GM23338 (cell line): ENCODE data around the gene CCDC90B. TPM values are rescaled to one million over a fixed set of nuclear protein-coding genes. Genes with fewer than 3 reads are reported as not detected.

Experiments
- ATAC-seq: fragments of 200-7000 bp; cut with Tn5 transposase; 3 replicates; pipeline ENCODE4 v1.9.1; 2020
- DNase-seq: peaks from one replicate; pipeline ENCODE4 v3.0.0-alpha.2; 2015; ENCODE audit warnings: low spot score
- H2AFZ ChIP-seq: fragments of 200-600 bp; sonication (generic); 2 replicates; pipeline ENCODE4 v1.8.0; 2016; ENCODE audit warnings: antibody characterized with exemption, mild to moderate bottlenecking, moderate library complexity
- H3F3A ChIP-seq: fragments of 200-600 bp; sonication (generic); replicated peaks from 2 replicates; pipeline ENCODE4 v1.8.0; 2017; ENCODE audit warnings: antibody characterized with exemption, mixed run types, low read depth
- H3K27ac ChIP-seq: fragments of 200-600 bp; sonication (generic); 2 replicates; pipeline ENCODE4 v1.6.1; 2016; ENCODE audit warnings: low read depth
- H3K27me3 ChIP-seq: fragments of 200-600 bp; sonication (generic); 2 replicates; pipeline ENCODE4 v1.8.0; 2016; ENCODE audit warnings: mild to moderate bottlenecking, mixed run types, moderate library complexity; ENCODE audit not compliant: insufficient read depth
- H3K36me3 ChIP-seq: fragments of 200-600 bp; sonication (generic); 2 replicates; pipeline ENCODE4 v1.8.0; 2016; ENCODE audit warnings: mild to moderate bottlenecking; ENCODE audit not compliant: insufficient read depth
- H3K4me1 ChIP-seq: fragments of 200-600 bp; sonication (generic); 2 replicates; pipeline ENCODE4 v1.8.0; 2016; ENCODE audit warnings: mild to moderate bottlenecking, moderate library complexity; ENCODE audit not compliant: insufficient read depth
- H3K4me2 ChIP-seq: fragments of 200-600 bp; sonication (generic); 2 replicates; pipeline ENCODE4 v1.7.1; 2017; ENCODE audit warnings: mixed run types
- H3K4me3 ChIP-seq: fragments of 200-600 bp; sonication (generic); 2 replicates; pipeline ENCODE4 v1.6.1; 2016; ENCODE audit warnings: mixed run types
- H3K79me2 ChIP-seq: fragments of 200-600 bp; sonication (generic); replicated peaks from 2 replicates; pipeline ENCODE4 v1.8.0; 2017; ENCODE audit warnings: mild to moderate bottlenecking; ENCODE audit not compliant: insufficient read depth
- H3K9me2 ChIP-seq: fragments of 200-600 bp; sonication (generic); 2 replicates; pipeline ENCODE4 v1.8.0; 2017; ENCODE audit not compliant: insufficient read depth
- H4K20me1 ChIP-seq: fragments of 200-600 bp; sonication (generic); replicated peaks from 2 replicates; pipeline ENCODE4 v1.8.0; 2017; ENCODE audit warnings: mild to moderate bottlenecking; ENCODE audit not compliant: insufficient read depth
- H3K27ac Mint-ChIP-seq: 2 replicates; pipeline ENCODE4 v1.8.0; 2020; ENCODE audit warnings: inconsistent platforms, mild to moderate bottlenecking, moderate library complexity, mixed read lengths
- H3K27me3 Mint-ChIP-seq: 3 replicates; pipeline ENCODE4 v1.8.0; 2022; ENCODE audit warnings: low read depth, mild to moderate bottlenecking, moderate library complexity, mixed read lengths, inconsistent platforms; ENCODE audit not compliant: insufficient read depth, poor library complexity
- H3K36me3 Mint-ChIP-seq: 3 replicates; pipeline ENCODE4 v1.8.0; 2021; ENCODE audit warnings: low read depth, mild to moderate bottlenecking, inconsistent platforms, moderate library complexity, mixed read lengths
- H3K4me1 Mint-ChIP-seq: 3 replicates; pipeline ENCODE4 v1.8.0; 2020; ENCODE audit warnings: mild to moderate bottlenecking, inconsistent platforms, mixed read lengths
- H3K4me3 Mint-ChIP-seq: 3 replicates; pipeline ENCODE4 v1.8.0; 2021; ENCODE audit warnings: moderate library complexity, mild to moderate bottlenecking, inconsistent platforms, mixed read lengths
- H3K9me3 Mint-ChIP-seq: 3 replicates; pipeline ENCODE4 v1.8.0; 2020; ENCODE audit warnings: moderate library complexity, mild to moderate bottlenecking, inconsistent platforms, mixed read lengths
- CREB1 ChIP-seq: fragments of 250-450 bp; sonication (Bioruptor Pico); IDR thresholded peaks from 2 replicates; pipeline ENCODE4 v1.5.0; 2020; ENCODE audit warnings: low read depth, mild to moderate bottlenecking, moderate library complexity
- CTCF ChIP-seq, 2 experiments: fragments of 200-600 bp in 1 of 2; sonication (generic) in 1 of 2; conservative IDR thresholded peaks; 2 replicates each; pipeline versions ENCODE4 v1.5.1 to v1.6.1; 2016 to 2017; ENCODE audit warnings: antibody characterized with exemption in 2 of 2, low read depth in 2 of 2, mild to moderate bottlenecking in 2 of 2, moderate library complexity in 1 of 2
- ETS1 ChIP-seq: IDR thresholded peaks from 2 replicates; pipeline ENCODE4 v1.6.1; 2016; ENCODE audit warnings: antibody characterized with exemption
- EZH2 ChIP-seq: fragments of 200-600 bp; sonication (generic); IDR thresholded peaks from one replicate; pipeline ENCODE4 v1.8.0; 2017; ENCODE audit warnings: antibody characterized with exemption, mild to moderate bottlenecking, low read depth; ENCODE audit not compliant: unreplicated experiment
- EZH2phosphoT487 ChIP-seq: fragments of 200-600 bp; sonication (generic); IDR thresholded peaks from one replicate; pipeline ENCODE4 v1.8.1; 2018; ENCODE audit warnings: antibody characterized with exemption; ENCODE audit not compliant: unreplicated experiment
- JUNB ChIP-seq: IDR thresholded peaks from one replicate; pipeline ENCODE4 v1.6.1; 2016; ENCODE audit warnings: antibody characterized with exemption; ENCODE audit not compliant: unreplicated experiment
- NANOG ChIP-seq: IDR thresholded peaks from 2 replicates; pipeline ENCODE4 v1.6.1; 2016; ENCODE audit warnings: antibody characterized with exemption, borderline replicate concordance
- POLR2AphosphoS5 ChIP-seq: IDR thresholded peaks from 2 replicates; pipeline ENCODE4 v1.6.1; 2016; ENCODE audit warnings: antibody characterized with exemption, low read depth
- REST ChIP-seq: IDR thresholded peaks from one replicate; pipeline ENCODE4 v1.6.1; 2018; ENCODE audit warnings: antibody characterized with exemption; ENCODE audit not compliant: unreplicated experiment
- STAT1 ChIP-seq: IDR thresholded peaks from one replicate; pipeline ENCODE4 v1.6.1; 2016; ENCODE audit warnings: antibody characterized with exemption; ENCODE audit not compliant: unreplicated experiment
- ZNF114 ChIP-seq: fragments of 250-450 bp; sonication (Bioruptor Pico); IDR thresholded peaks from 2 replicates; pipeline ENCODE4 v1.5.0; 2020; ENCODE audit warnings: mild to moderate bottlenecking, moderate library complexity
- ZNF331 ChIP-seq: fragments of 250-450 bp; sonication (Bioruptor Pico); IDR thresholded peaks from 2 replicates; pipeline ENCODE4 v1.5.0; 2020; ENCODE audit warnings: low read depth, mild to moderate bottlenecking, moderate library complexity
- ZNF462 ChIP-seq: fragments of 250-450 bp; sonication (Bioruptor Pico); IDR thresholded peaks from 2 replicates; pipeline ENCODE4 v1.5.0; 2020; ENCODE audit warnings: mild to moderate bottlenecking, moderate library complexity
- polyA plus RNA-seq: library from polyadenylated mRNA; unstranded; fragments of >200 nt; fragmentation: Nextera tagmentation; extraction: Ambion mirVana; gene quantifications from 2 replicates; pipeline ENCODE4 v1.2.1, GENCODE V29; 2016
- total RNA-seq: library from RNA; depleted of rRNA; stranded (reverse); fragments of >200 nt; shearing (Covaris generic); gene quantifications from 2 replicates; pipeline ENCODE4 v1.2.3, GENCODE V29; 2014

Gene CCDC90B
- total and polyA plus RNA-seq, 2 experiments from 2014 or later, result 55.1 to 89.0 TPM

- no peak for ATAC-seq
- no peaks in the 10 kb centered on the region for H4K20me1 ChIP-seq
- no peaks in the 10 kb centered on the region for H3K27me3 Mint-ChIP-seq
- no peaks in the 10 kb centered on the region for H3F3A ChIP-seq
- H3K9me3 Mint-ChIP-seq, result no peaks in the 10 kb centered on the region
- no peak overlapping the region for H2AFZ ChIP-seq
- no peaks in the 10 kb centered on the region for H3K4me1 ChIP-seq
- H3K4me3 Mint-ChIP-seq, result no peak overlapping the region
- no peaks in the 10 kb centered on the region for H3K36me3 Mint-ChIP-seq
- no peaks in the 10 kb centered on the region for H3K36me3 ChIP-seq
- no peaks in the 10 kb centered on the region for H3K79me2 ChIP-seq
- TF ChIP-seq ZNF462, result no peak
- no peak for TF ChIP-seq EZH2phosphoT487
- no peak for TF ChIP-seq POLR2AphosphoS5
- no peak for TF ChIP-seq EZH2
- TF ChIP-seq REST, result no peak
- no peak for TF ChIP-seq ZNF114
- no peak for TF ChIP-seq CREB1 (CRISPR knock-in tag)
- no peak for TF ChIP-seq CTCF (conservative IDR thresholded peaks at IDR 0.05; ENCODE audit: low read depth in 2 of 2)
- no peak for TF ChIP-seq ETS1
- TF ChIP-seq NANOG, result no peak
- no peak for TF ChIP-seq ZNF331 (CRISPR knock-in tag)
- no peak for TF ChIP-seq JUNB
- TF ChIP-seq STAT1, result no peak
- no peak for DNase-seq
- no peak overlapping the region for H3K4me2 ChIP-seq
- H3K4me1 Mint-ChIP-seq, result no peaks in the 10 kb centered on the region
- H3K27ac ChIP-seq, result no peak overlapping the region
- no peak overlapping the region for H3K4me3 ChIP-seq
- no peaks in the 10 kb centered on the region for H3K9me2 ChIP-seq
- no peaks in the 10 kb centered on the region for H3K27me3 ChIP-seq
- no peak overlapping the region for H3K27ac Mint-ChIP-seq
These were observed 48.1 kb downstream of the CCDC90B start for GRCh38 chr11:83238111-83238510.
